ENCODE measurements around the gene MAST2. TPM values are rescaled to one million over a fixed set of nuclear protein-coding genes. Genes with fewer than 3 reads are reported as not detected.

Gene MAST2
- total RNA-seq, 1 donor from 2014 or later = 63.9 TPM

GRCh38 chr1:46081206-46081605 lies 277.8 kb downstream of the MAST2 start:
- H3K4me1 Mint-ChIP-seq (ENCODE audit: unreplicated experiment) = peaks cover 17% of the 10 kb centered on the region
- no peaks in the 10 kb centered on the region for H3K9me3 Mint-ChIP-seq (ENCODE audit: unreplicated experiment)
- no peaks in the 10 kb centered on the region for H3K27me3 Mint-ChIP-seq (ENCODE audit: unreplicated experiment)
- no peak for TF ChIP-seq CTCF (IDR thresholded peaks at IDR 0.05)
- no peak overlapping the region for H3K4me3 Mint-ChIP-seq (ENCODE audit: unreplicated experiment)
- peaks cover 3% of the 10 kb centered on the region for H3K36me3 Mint-ChIP-seq (ENCODE audit: unreplicated experiment)
- no peak overlapping the region for H3K27ac Mint-ChIP-seq (ENCODE audit: unreplicated experiment)
- DNase-seq (ENCODE audit: extremely low spot score, unreplicated experiment) = no peak

- no peak for TF ChIP-seq CTCF (IDR thresholded peaks at IDR 0.05)
- Mint-ChIP-seq H3K27me3 (ENCODE audit: unreplicated experiment) (no peaks in the 10 kb centered on the region), H3K36me3 (ENCODE audit: unreplicated experiment) (peaks cover 2% of the 10 kb centered on the region), H3K4me1 (ENCODE audit: unreplicated experiment) (peaks cover 17% of the 10 kb centered on the region), H3K27ac (ENCODE audit: unreplicated experiment) (no peak overlapping the region), H3K4me3 (ENCODE audit: unreplicated experiment) (no peak overlapping the region), H3K9me3 (ENCODE audit: unreplicated experiment) (no peaks in the 10 kb centered on the region)
- no peak for DNase-seq (ENCODE audit: extremely low spot score, unreplicated experiment)
Measured at GRCh38 chr1:46081619-46082018, 278.2 kb downstream of the MAST2 start.

GRCh38 chr1:46083579-46083978 lies 280.2 kb downstream of the MAST2 start:
- no peaks in the 10 kb centered on the region for H3K9me3 Mint-ChIP-seq (ENCODE audit: unreplicated experiment)

GRCh38 chr1:46084553-46085451 lies 281.4 kb downstream of the MAST2 start:
- Mint-ChIP-seq H3K4me3 (ENCODE audit: unreplicated experiment) (no peak overlapping the region), H3K4me1 (ENCODE audit: unreplicated experiment) (peaks cover 10% of the 10 kb centered on the region), H3K36me3 (ENCODE audit: unreplicated experiment) (peaks cover 4% of the 10 kb centered on the region), H3K27ac (ENCODE audit: unreplicated experiment) (peak overlapping the region; percentile 3), H3K27me3 (ENCODE audit: unreplicated experiment) (no peaks in the 10 kb centered on the region), H3K9me3 (ENCODE audit: unreplicated experiment) (no peaks in the 10 kb centered on the region)
- no peak for TF ChIP-seq CTCF (IDR thresholded peaks at IDR 0.05)
- no peak for DNase-seq (ENCODE audit: extremely low spot score, unreplicated experiment)

More at GRCh38 chr1:46083579-46083978, 280.2 kb downstream of the MAST2 start:
- Mint-ChIP-seq H3K4me1 (ENCODE audit: unreplicated experiment) (peaks cover 10% of the 10 kb centered on the region), H3K27ac (ENCODE audit: unreplicated experiment) (no peak overlapping the region), H3K27me3 (ENCODE audit: unreplicated experiment) (no peaks in the 10 kb centered on the region), H3K36me3 (ENCODE audit: unreplicated experiment) (peaks cover 2% of the 10 kb centered on the region), H3K4me3 (ENCODE audit: unreplicated experiment) (no peak overlapping the region)
- TF ChIP-seq CTCF (IDR thresholded peaks at IDR 0.05) = no peak
- no peak for DNase-seq (ENCODE audit: extremely low spot score, unreplicated experiment)

Other genes with a start within 250 kb of the MAST2 start
- gene NASP, start 219.6 kb upstream of the MAST2 start, total RNA-seq = 71.2 and 72.5 TPM in 2 replicates
- 2.2 and 2.4 TPM in 2 replicates for gene CCDC17, start 179.6 kb upstream of the MAST2 start, total RNA-seq
- gene GPBP1L1, start 117.1 kb upstream of the MAST2 start, total RNA-seq = 87.2 and 96.0 TPM in 2 replicates
- gene TMEM69, start 115.4 kb upstream of the MAST2 start, total RNA-seq = 20.0 and 23.1 TPM in 2 replicates
- gene IPP, start 53.0 kb upstream of the MAST2 start, total RNA-seq = 21.9 and 24.9 TPM in 2 replicates

Data from osteocyte (in vitro differentiated cells).